ENCODE results near the gene CHI3L1.

CHI3L1 gene

GRCh38 chr1:203149188-203149840 is 37.2 kb downstream of the CHI3L1 start:
- no peak for DNase-seq

- no peak for DNase-seq
Observed at GRCh38 chr1:203148579-203148978, 37.9 kb downstream of the CHI3L1 start.

- DNase-seq, result peak; percentile 22
Observed at GRCh38 chr1:203148127-203148526, 38.4 kb downstream of the CHI3L1 start.

- DNase-seq, result no peak
Observed at GRCh38 chr1:203147376-203147775, 39.1 kb downstream of the CHI3L1 start.

- no peak for DNase-seq
Observed at GRCh38 chr1:203146537-203146936, 40.0 kb downstream of the CHI3L1 start.

GRCh38 chr1:203146042-203146369 is 40.5 kb downstream of the CHI3L1 start:
- no peak for DNase-seq

GRCh38 chr1:203145321-203146041 is 41.0 kb downstream of the CHI3L1 start:
- DNase-seq, result no peak

- DNase-seq, result no peak
Observed at GRCh38 chr1:203144661-203145060, 41.8 kb downstream of the CHI3L1 start.

- no peak for DNase-seq
Observed at GRCh38 chr1:203143641-203144040, 42.9 kb downstream of the CHI3L1 start.

- peak; percentile 72 for DNase-seq
Observed at GRCh38 chr1:203142684-203143408, 43.7 kb downstream of the CHI3L1 start.

GRCh38 chr1:203142124-203142523 is 44.4 kb downstream of the CHI3L1 start:
- no peak for DNase-seq

GRCh38 chr1:203140743-203141520 is 45.6 kb downstream of the CHI3L1 start:
- no peak for DNase-seq

GRCh38 chr1:203139976-203140475 is 46.5 kb downstream of the CHI3L1 start:
- no peak for DNase-seq

- no peak for DNase-seq
Observed at GRCh38 chr1:203138066-203138465, 48.4 kb downstream of the CHI3L1 start.

- DNase-seq, result no peak
Observed at GRCh38 chr1:203137324-203137723, 49.2 kb downstream of the CHI3L1 start.

GRCh38 chr1:203136409-203137042 is 50.0 kb downstream of the CHI3L1 start:
- DNase-seq, result no peak

- DNase-seq, result no peak
Observed at GRCh38 chr1:203135636-203136305, 50.7 kb downstream of the CHI3L1 start.

GRCh38 chr1:203133970-203134725 is 52.4 kb downstream of the CHI3L1 start:
- no peak for DNase-seq

- DNase-seq, result no peak
Observed at GRCh38 chr1:203131548-203132200, 54.8 kb downstream of the CHI3L1 start.

GRCh38 chr1:203130358-203130985 is 56.0 kb downstream of the CHI3L1 start:
- peak; percentile 48 for DNase-seq

Data from NCI-H1105 treated with DMSO at 0.1 percent for 48 hours (cell line).